Eye (tissue), 1 donor: ENCODE results near the gene FBXO40.

Source experiments
- DNase-seq: peaks from one replicate; pipeline ENCODE4 v3.0.0-alpha.2; 2015

FBXO40 gene

GRCh38 chr3:121663171-121663847 is 70.1 kb downstream of the FBXO40 start:
- DNase-seq, result no peak

GRCh38 chr3:121665488-121665887 is 72.3 kb downstream of the FBXO40 start:
- no peak for DNase-seq

- DNase-seq, result no peak
These were observed 74.2 kb downstream of the FBXO40 start for GRCh38 chr3:121667333-121667732.

- no peak for DNase-seq
These were observed 77.5 kb downstream of the FBXO40 start for GRCh38 chr3:121670676-121671075.

GRCh38 chr3:121677141-121677540 is 84.0 kb downstream of the FBXO40 start:
- no peak for DNase-seq
